Measurements from ENCODE around the gene ZSCAN22. TPM values are rescaled to one million over a fixed set of nuclear protein-coding genes. Genes with fewer than 3 reads are reported as not detected.
"Not testable (repeated sequence)": the region's sequence is repeated elsewhere in the genome, so short reads cannot be mapped to it uniquely, and the experiment has no call there.

The ZSCAN22 gene
- total RNA-seq, 1 experiment from 2014 or later = 3.2 TPM

DNA sequence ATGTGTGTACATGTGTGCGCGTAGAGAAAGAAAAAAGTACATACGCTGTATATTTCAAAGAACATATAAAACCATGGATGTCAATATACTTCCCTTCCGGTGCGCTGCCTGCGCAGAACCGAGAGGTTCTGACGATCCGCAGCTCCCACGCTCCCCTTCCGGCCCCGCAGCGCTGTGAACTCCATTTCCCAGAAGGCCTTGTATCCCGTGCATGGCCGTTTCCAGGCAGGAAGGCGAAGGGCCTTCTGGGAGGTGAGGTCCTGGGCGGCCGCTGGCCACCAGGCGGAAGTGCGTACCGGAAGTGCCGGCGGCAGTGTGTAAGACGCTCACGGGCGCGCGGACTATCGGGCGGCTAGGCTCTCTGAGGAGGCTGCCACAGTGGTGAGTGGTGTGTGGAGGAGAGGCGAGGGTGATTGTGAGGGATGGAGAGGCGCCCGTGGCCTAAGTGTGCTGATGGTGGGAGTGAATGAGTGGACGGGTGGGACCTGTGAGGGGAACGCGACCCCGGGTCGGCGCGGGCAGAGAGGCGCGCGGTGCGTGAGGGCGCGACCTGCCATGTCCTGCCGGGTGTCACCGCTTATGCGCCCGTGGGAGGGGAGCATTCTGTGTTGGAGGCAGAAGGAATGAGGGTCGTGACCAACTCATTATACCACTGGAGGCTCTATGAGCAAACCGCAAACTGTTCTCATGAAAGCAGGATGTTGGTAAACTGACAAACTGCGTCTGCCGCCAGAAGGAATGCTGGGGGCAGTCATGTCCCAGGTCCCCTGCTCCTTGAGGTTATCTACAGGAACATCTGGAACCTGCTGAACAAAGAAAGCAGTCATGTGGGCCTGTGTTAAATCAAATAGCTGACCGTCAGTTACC lies 21.5 kb upstream of the ZSCAN22 start, which contains the start of gene ERVK3-1 (continued):
- TF ChIP-seq, protein P1, sequence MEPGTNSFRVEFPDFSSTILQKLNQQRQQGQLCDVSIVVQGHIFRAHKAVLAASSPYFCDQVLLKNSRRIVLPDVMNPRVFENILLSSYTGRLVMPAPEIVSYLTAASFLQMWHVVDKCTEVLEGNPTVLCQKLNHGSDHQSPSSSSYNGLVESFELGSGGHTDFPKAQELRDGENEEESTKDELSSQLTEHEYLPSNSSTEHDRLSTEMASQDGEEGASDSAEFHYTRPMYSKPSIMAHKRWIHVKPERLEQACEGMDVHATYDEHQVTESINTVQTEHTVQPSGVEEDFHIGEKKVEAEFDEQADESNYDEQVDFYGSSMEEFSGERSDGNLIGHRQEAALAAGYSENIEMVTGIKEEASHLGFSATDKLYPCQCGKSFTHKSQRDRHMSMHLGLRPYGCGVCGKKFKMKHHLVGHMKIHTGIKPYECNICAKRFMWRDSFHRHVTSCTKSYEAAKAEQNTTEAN (CRISPR knock-in tag; IDR thresholded peaks at IDR 0.05) = 0 out of 2 replicates have a peak, but pooled peaks have one; percentile 73
- no peak for TF ChIP-seq HMGA2 (CRISPR knock-in tag; IDR thresholded peaks at IDR 0.05)
- TF ChIP-seq, protein P2, sequence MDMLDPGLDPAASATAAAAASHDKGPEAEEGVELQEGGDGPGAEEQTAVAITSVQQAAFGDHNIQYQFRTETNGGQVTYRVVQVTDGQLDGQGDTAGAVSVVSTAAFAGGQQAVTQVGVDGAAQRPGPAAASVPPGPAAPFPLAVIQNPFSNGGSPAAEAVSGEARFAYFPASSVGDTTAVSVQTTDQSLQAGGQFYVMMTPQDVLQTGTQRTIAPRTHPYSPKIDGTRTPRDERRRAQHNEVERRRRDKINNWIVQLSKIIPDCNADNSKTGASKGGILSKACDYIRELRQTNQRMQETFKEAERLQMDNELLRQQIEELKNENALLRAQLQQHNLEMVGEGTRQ (CRISPR knock-in tag; IDR thresholded peaks at IDR 0.05) = peak; percentile 71
- no peak for TF ChIP-seq NR2C2 (CRISPR knock-in tag; IDR thresholded peaks at IDR 0.05)

DNA sequence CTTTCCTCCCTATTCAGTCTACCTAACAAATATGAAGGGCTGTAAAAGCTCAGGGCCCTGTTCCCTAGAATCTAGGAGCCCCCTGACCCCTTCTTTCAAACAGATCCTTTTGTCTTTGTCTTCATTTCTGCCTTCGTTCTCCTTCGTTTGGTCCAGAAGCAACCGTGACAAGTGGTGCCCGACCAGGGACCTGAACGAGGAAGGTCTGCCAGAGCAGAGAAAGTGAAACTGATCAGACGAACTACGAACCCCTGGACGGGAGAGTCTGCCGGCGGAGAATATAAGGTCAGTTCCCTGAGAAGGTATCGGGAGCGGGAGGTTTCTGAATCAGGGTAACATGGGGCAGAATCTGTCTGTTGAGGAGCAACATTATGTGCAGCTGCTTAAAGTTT lies 20.9 kb upstream of the ZSCAN22 start:
- no peak for ATAC-seq
- H3K27me3 Mint-ChIP-seq (ENCODE audit: low read depth) = no peaks in the 10 kb centered on the region
- ChIA-PET CTCF (interaction anchor here (0.9 kb wide), 1 partner anchor 33 kb away, joined by 4 read pairs; no protein-coding TSS in a partner anchor), POLR2A (no interaction called here)
- H3K27ac Mint-ChIP-seq = no peak overlapping the region
- peaks cover 22% of the 10 kb centered on the region for H3K4me1 Mint-ChIP-seq
- TF ChIP-seq ELF4 (CRISPR knock-in tag; IDR thresholded peaks at IDR 0.05; ENCODE audit: low read depth) = no peak
- TF ChIP-seq, protein P3, sequence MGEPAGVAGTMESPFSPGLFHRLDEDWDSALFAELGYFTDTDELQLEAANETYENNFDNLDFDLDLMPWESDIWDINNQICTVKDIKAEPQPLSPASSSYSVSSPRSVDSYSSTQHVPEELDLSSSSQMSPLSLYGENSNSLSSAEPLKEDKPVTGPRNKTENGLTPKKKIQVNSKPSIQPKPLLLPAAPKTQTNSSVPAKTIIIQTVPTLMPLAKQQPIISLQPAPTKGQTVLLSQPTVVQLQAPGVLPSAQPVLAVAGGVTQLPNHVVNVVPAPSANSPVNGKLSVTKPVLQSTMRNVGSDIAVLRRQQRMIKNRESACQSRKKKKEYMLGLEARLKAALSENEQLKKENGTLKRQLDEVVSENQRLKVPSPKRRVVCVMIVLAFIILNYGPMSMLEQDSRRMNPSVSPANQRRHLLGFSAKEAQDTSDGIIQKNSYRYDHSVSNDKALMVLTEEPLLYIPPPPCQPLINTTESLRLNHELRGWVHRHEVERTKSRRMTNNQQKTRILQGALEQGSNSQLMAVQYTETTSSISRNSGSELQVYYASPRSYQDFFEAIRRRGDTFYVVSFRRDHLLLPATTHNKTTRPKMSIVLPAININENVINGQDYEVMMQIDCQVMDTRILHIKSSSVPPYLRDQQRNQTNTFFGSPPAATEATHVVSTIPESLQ (CRISPR knock-in tag; IDR thresholded peaks at IDR 0.05) = no peak
- TF ChIP-seq, protein P4, sequence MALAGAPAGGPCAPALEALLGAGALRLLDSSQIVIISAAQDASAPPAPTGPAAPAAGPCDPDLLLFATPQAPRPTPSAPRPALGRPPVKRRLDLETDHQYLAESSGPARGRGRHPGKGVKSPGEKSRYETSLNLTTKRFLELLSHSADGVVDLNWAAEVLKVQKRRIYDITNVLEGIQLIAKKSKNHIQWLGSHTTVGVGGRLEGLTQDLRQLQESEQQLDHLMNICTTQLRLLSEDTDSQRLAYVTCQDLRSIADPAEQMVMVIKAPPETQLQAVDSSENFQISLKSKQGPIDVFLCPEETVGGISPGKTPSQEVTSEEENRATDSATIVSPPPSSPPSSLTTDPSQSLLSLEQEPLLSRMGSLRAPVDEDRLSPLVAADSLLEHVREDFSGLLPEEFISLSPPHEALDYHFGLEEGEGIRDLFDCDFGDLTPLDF (CRISPR knock-in tag; IDR thresholded peaks at IDR 0.05) = no peak
- TF ChIP-seq FOXP1 (CRISPR knock-in tag; IDR thresholded peaks at IDR 0.05; ENCODE audit: borderline replicate concordance) = no peak
- TF ChIP-seq ZNF423 (CRISPR knock-in tag; IDR thresholded peaks at IDR 0.05) = no peak
- no peak for TF ChIP-seq ATF1 (CRISPR knock-in tag; IDR thresholded peaks at IDR 0.05)
- TF ChIP-seq JAZF1 (CRISPR knock-in tag; IDR thresholded peaks at IDR 0.05) = no peak
- no peak for TF ChIP-seq SOX15 (CRISPR knock-in tag; IDR thresholded peaks at IDR 0.05)
- TF ChIP-seq NR1H2 (CRISPR knock-in tag; IDR thresholded peaks at IDR 0.05) = no peak
- H3K4me3 Mint-ChIP-seq = peak overlapping the region; percentile 100
- no peaks in the 10 kb centered on the region for H3K9me3 Mint-ChIP-seq
- DNase-seq (ENCODE audit: low spot score) = no peak
- H3K36me3 Mint-ChIP-seq = peaks cover 37% of the 10 kb centered on the region

DNA sequence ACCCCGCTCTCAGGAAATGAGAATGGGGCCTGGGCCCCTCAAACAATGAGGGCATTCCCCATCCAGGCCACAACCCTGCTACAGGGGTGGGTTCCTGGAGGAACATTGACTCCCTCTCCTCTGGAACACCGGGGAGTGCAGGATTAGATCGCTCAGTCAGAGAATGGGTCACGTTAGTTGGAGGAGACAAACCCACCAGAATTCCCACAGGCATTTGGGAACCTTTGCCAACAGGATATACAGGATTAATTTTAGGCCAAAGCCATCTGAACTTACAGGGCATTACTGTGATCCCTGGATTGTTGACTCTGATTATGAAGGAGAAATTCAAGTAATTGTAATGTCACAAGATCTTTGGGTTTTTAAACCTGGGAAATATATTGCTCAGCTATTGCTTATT lies 19.1 kb upstream of the ZSCAN22 start:
- H3K4me1 Mint-ChIP-seq = peaks cover 22% of the 10 kb centered on the region
- no peaks in the 10 kb centered on the region for H3K27me3 Mint-ChIP-seq (ENCODE audit: low read depth)
- H3K9me3 Mint-ChIP-seq = no peaks in the 10 kb centered on the region
- POLR2A ChIA-PET = no interaction called here
- ATAC-seq (no peak), DNase-seq (ENCODE audit: low spot score) (no peak)
- H3K4me3 Mint-ChIP-seq = no peak overlapping the region
- peaks cover 45% of the 10 kb centered on the region for H3K36me3 Mint-ChIP-seq
- CTCF ChIA-PET = no interaction called here
- H3K27ac Mint-ChIP-seq = no peak overlapping the region
- TF ChIP-seq MYBL2 (CRISPR knock-in tag; IDR thresholded peaks at IDR 0.05) = no peak

DNA sequence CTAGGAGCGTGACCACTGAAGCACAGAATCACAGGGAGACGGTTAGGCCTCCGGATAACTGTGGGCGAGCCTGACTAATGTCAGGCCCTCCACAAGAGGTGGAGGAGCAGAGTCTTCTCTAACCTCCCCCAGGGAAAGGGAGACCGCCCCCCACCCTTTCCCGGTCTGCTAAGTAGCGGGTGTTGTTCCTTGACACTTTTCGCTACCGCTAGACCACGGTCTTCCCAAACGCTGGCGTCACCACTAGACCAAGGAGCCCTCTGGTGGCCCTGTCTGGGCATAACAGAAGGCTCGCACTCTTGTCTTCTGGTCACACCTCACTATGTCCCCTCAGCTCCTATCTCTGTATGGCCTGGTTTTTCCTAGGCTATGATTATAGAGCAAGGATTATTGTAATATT lies 16.1 kb upstream of the ZSCAN22 start:
- H3K27me3 Mint-ChIP-seq (ENCODE audit: low read depth); H3K4me3 Mint-ChIP-seq; POLR2A ChIA-PET; H3K9me3 Mint-ChIP-seq: not testable (repeated sequence)
- ATAC-seq (peak; percentile 82), DNase-seq (ENCODE audit: low spot score) (peak; percentile 81)
- peaks cover 68% of the 10 kb centered on the region for H3K36me3 Mint-ChIP-seq
- peak overlapping the region; percentile 27; the same call in 1 of the 2 replicates for H3K27ac Mint-ChIP-seq
- CTCF ChIA-PET = interaction anchor here (0.6 kb wide), 2 partner anchors 23 to 92 kb away, joined by 4 read pairs; no protein-coding TSS in a partner anchor
- H3K4me1 Mint-ChIP-seq = peaks cover 13% of the 10 kb centered on the region
- TF ChIP-seq, protein P5, sequence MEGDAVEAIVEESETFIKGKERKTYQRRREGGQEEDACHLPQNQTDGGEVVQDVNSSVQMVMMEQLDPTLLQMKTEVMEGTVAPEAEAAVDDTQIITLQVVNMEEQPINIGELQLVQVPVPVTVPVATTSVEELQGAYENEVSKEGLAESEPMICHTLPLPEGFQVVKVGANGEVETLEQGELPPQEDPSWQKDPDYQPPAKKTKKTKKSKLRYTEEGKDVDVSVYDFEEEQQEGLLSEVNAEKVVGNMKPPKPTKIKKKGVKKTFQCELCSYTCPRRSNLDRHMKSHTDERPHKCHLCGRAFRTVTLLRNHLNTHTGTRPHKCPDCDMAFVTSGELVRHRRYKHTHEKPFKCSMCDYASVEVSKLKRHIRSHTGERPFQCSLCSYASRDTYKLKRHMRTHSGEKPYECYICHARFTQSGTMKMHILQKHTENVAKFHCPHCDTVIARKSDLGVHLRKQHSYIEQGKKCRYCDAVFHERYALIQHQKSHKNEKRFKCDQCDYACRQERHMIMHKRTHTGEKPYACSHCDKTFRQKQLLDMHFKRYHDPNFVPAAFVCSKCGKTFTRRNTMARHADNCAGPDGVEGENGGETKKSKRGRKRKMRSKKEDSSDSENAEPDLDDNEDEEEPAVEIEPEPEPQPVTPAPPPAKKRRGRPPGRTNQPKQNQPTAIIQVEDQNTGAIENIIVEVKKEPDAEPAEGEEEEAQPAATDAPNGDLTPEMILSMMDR (IDR thresholded peaks at IDR 0.05) = peak; percentile 52; the same call in 1 of the 2 replicates
